Tibial nerve (tissue), 4 donors: ENCODE measurements around the gene AAMP. TPM values are rescaled to one million over a fixed set of nuclear protein-coding genes. Genes with fewer than 3 reads are reported as not detected.

ENCODE experiments used
- DNase-seq, 2 donors: peaks; one replicate each; pipeline ENCODE4 v3.0.0-alpha.2; 2019; ENCODE audit warnings: low spot score in 2 of 2
- H3K27ac ChIP-seq, 4 donors: fragments of 200-600 bp; sonication (generic) in 3 of 4; one replicate each; pipeline ENCODE4 v1.5.1; 2017 to 2019; ENCODE audit warnings: mild to moderate bottlenecking in 1 of 4
- H3K27me3 ChIP-seq, 2 donors: fragments of 200-600 bp; sonication (generic) in 1 of 2; one replicate each; pipeline versions ENCODE4 v1.5.1 to v1.6.0; 2017 to 2019
- H3K36me3 ChIP-seq, 3 donors: fragments of 200-600 bp; sonication (generic); one replicate each; pipeline ENCODE4 v1.5.1; 2018 to 2019
- H3K4me1 ChIP-seq, 4 donors: fragments of 200-600 bp; sonication (generic) in 3 of 4; one replicate each; pipeline ENCODE4 v1.5.1; 2017 to 2019
- H3K4me3 ChIP-seq, 4 donors: fragments of 200-600 bp; sonication (generic) in 3 of 4; one replicate each; pipeline ENCODE4 v1.5.1; 2017 to 2019; ENCODE audit warnings: mild to moderate bottlenecking in 1 of 4, moderate library complexity in 1 of 4
- H3K9me3 ChIP-seq, 4 donors: fragments of 200-600 bp; sonication (generic) in 3 of 4; one replicate each; pipeline ENCODE4 v1.5.1; 2017 to 2019
- EP300 ChIP-seq, 2 donors: sonication (generic); formaldehyde crosslinking; IDR thresholded peaks; one replicate each; pipeline ENCODE4 v1.6.1; 2017; ENCODE audit warnings: antibody characterized with exemption in 2 of 2, mild to moderate bottlenecking in 1 of 2
- POLR2A ChIP-seq, 2 donors: fragments of 450-650 bp; IDR thresholded peaks; one replicate each; pipeline ENCODE4 v1.6.1; 2017; ENCODE audit warnings: antibody characterized with exemption in 2 of 2, mild to moderate bottlenecking in 2 of 2, moderate library complexity in 2 of 2
- WGBS, 2 donors: methylation state at CpG; one replicate each; pipeline ENCODE4 v1.1.5; 2018; 5-methylcytosine and 5-hydroxymethylcytosine counted together
- total RNA-seq, 4 donors: library from RNA; depleted of rRNA; stranded (reverse); fragments of >200 nt; gene quantifications; one replicate each; pipeline ENCODE4 v1.1.0, GENCODE V29; 2016
- TF ChIP-seq, protein P1 (sequence below), 5 experiments: fragments of 200-600 bp in 3 of 5; fragments of 450-650 bp in 2 of 5; sonication (generic) in 3 of 5; IDR thresholded peaks; one replicate each; pipeline ENCODE4 v1.5.1; 2016 to 2019; ENCODE audit warnings: antibody characterized with exemption in 5 of 5, mild to moderate bottlenecking in 3 of 5, moderate library complexity in 2 of 5

Gene AAMP
- total RNA-seq, 4 donors from 2014 or later = 111 to 179 (median 143) TPM

DNA sequence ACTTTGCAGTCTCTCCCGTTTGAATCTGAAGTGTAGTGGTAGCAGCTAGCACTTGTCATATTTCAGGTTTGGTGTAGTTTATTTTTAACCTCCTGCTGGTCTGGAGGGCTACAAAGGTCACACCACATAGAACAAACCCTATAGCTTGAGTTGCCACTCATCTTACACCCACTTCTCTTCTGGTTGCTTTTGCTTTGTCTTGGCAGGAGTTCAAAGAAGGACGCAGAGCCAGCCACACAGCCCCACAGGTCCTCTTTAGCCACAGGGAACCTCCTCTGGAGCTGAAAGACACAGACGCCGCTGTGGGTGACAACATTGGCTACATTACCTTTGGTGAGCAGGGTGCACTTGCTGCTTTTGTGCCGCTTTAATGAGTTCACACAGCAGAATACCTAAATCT, 24.7 kb downstream of the AAMP start:
- H3K36me3 ChIP-seq = peaks cover 12 to 99% (median 57%) of the 10 kb centered on the region in 3 donors
- H3K27me3 ChIP-seq = no peaks in the 10 kb centered on the region
- no peaks in the 10 kb centered on the region for H3K9me3 ChIP-seq
- no peak for DNase-seq
- H3K4me1 ChIP-seq = no peaks in the 10 kb centered on the region
- no peak for TF ChIP-seq POLR2A (IDR thresholded peaks at IDR 0.05)
- TF ChIP-seq, protein P1, sequence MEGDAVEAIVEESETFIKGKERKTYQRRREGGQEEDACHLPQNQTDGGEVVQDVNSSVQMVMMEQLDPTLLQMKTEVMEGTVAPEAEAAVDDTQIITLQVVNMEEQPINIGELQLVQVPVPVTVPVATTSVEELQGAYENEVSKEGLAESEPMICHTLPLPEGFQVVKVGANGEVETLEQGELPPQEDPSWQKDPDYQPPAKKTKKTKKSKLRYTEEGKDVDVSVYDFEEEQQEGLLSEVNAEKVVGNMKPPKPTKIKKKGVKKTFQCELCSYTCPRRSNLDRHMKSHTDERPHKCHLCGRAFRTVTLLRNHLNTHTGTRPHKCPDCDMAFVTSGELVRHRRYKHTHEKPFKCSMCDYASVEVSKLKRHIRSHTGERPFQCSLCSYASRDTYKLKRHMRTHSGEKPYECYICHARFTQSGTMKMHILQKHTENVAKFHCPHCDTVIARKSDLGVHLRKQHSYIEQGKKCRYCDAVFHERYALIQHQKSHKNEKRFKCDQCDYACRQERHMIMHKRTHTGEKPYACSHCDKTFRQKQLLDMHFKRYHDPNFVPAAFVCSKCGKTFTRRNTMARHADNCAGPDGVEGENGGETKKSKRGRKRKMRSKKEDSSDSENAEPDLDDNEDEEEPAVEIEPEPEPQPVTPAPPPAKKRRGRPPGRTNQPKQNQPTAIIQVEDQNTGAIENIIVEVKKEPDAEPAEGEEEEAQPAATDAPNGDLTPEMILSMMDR (IDR thresholded peaks at IDR 0.05) = no peak
- TF ChIP-seq EP300 (IDR thresholded peaks at IDR 0.05) = no peak
- WGBS, 2 donors = 80 to 82% methylated on average over 5 of the region's 5 CpGs
- no peak overlapping the region for H3K27ac ChIP-seq
- H3K4me3 ChIP-seq = no peak overlapping the region

DNA sequence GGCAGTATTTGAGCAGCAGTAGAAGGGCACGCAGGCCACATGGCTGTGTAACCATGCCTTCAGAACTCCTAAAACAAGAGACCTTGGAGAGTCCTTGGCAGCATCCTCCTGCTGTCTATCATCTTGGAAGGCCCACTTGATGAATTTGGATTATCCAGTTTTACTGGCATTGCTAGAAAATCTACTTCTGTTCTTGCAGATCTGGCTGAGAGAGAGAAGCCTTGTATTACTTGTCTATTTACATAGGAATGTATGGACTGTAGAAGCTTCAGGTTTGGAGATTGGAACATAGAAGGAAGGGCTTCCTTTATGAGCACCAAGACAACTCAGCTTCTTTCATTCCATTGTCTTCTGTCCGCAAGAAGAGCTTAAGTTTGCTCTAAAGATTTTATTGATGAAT, 25.3 kb downstream of the AAMP start:
- peaks cover 10 to 99% (median 52%) of the 10 kb centered on the region in 3 donors for H3K36me3 ChIP-seq
- H3K27ac ChIP-seq = no peak overlapping the region
- no peak overlapping the region for H3K4me3 ChIP-seq
- TF ChIP-seq, protein P1 (IDR thresholded peaks at IDR 0.05) = no peak
- TF ChIP-seq POLR2A (IDR thresholded peaks at IDR 0.05) (no peak), EP300 (IDR thresholded peaks at IDR 0.05) (no peak)
- no peak for DNase-seq
- no peaks in the 10 kb centered on the region for H3K4me1 ChIP-seq
- WGBS, 2 donors = 88 to 93% methylated on average over 2 of the region's 2 CpGs
- no peaks in the 10 kb centered on the region for H3K27me3 ChIP-seq
- no peaks in the 10 kb centered on the region for H3K9me3 ChIP-seq

GRCh38 chr2:218244204-218244603, 25.7 kb downstream of the AAMP start:
- Histone ChIP-seq H3K4me3 (no peak overlapping the region), H3K36me3 (peaks cover 10 to 99% (median 50%) of the 10 kb centered on the region in 3 donors), H3K9me3 (no peaks in the 10 kb centered on the region), H3K4me1 (no peaks in the 10 kb centered on the region), H3K27me3 (no peaks in the 10 kb centered on the region), H3K27ac (no peak overlapping the region)
- 85 to 89% methylated on average over 1 of the region's 1 CpG for WGBS, 2 donors
- DNase-seq = no peak
- TF ChIP-seq POLR2A (IDR thresholded peaks at IDR 0.05) (no peak), EP300 (IDR thresholded peaks at IDR 0.05) (no peak)
- TF ChIP-seq, protein P1 (IDR thresholded peaks at IDR 0.05) = no peak

GRCh38 chr2:218238887-218239286, 31.1 kb downstream of the AAMP start:
- Histone ChIP-seq H3K27ac (no peak overlapping the region), H3K36me3 (peaks cover 4 to 93% (median 31%) of the 10 kb centered on the region in 3 donors), H3K27me3 (no peaks in the 10 kb centered on the region), H3K4me3 (no peak overlapping the region), H3K9me3 (no peaks in the 10 kb centered on the region), H3K4me1 (peaks cover 0 to 4% (median 2%) of the 10 kb centered on the region in 4 donors)
- TF ChIP-seq POLR2A (IDR thresholded peaks at IDR 0.05) (no peak), EP300 (IDR thresholded peaks at IDR 0.05) (no peak)
- TF ChIP-seq, protein P1 (IDR thresholded peaks at IDR 0.05) = no peak
- WGBS, 2 donors = 84 to 93% methylated on average over 1 of the region's 1 CpG
- no peak for DNase-seq

- no peaks in the 10 kb centered on the region for H3K27me3 ChIP-seq
- H3K9me3 ChIP-seq = no peaks in the 10 kb centered on the region
- H3K27ac ChIP-seq = no peak overlapping the region
- no peak for DNase-seq
- no peak overlapping the region for H3K4me3 ChIP-seq
- peaks cover 4 to 94% (median 32%) of the 10 kb centered on the region in 3 donors for H3K36me3 ChIP-seq
- 91 to 92% methylated on average over 4 of the region's 4 CpGs for WGBS, 2 donors
- H3K4me1 ChIP-seq = peaks cover 0 to 4% (median 2%) of the 10 kb centered on the region in 4 donors
- no peak for TF ChIP-seq EP300 (IDR thresholded peaks at IDR 0.05)
- no peak for TF ChIP-seq POLR2A (IDR thresholded peaks at IDR 0.05)
- TF ChIP-seq, protein P1 (IDR thresholded peaks at IDR 0.05) = no peak
Measured at GRCh38 chr2:218236829-218237228, 33.1 kb downstream of the AAMP start.
